Activated CD8-positive, alpha-beta T cell treated with anti-CD3 and anti-CD28 coated beads for 36 hours (primary cell): ENCODE data around the gene ZNF611. TPM values are rescaled to one million over a fixed set of nuclear protein-coding genes. Genes with fewer than 3 reads are reported as not detected.
"Not testable (repeated sequence)": the region's sequence is repeated elsewhere in the genome, so short reads cannot be mapped to it uniquely, and the experiment has no call there.

Experiments
- ATAC-seq: fragments of 200-7000 bp; cut with Tn5 transposase; one replicate; pipeline ENCODE4 v1.10.0; 2021; ENCODE audit warnings: mild to moderate bottlenecking, moderate library complexity
- CTCF ChIA-PET: fragments of 350-600 bp; sonication (Branson Sonifier 250); formaldehyde crosslinking; loops from one replicate; lab custom pipeline; 2021; ENCODE audit warnings: antibody characterized with exemption; lab: Charles Lee
- POLR2A ChIA-PET: fragments of 350-600 bp; sonication (Branson Sonifier 250); formaldehyde crosslinking; loops from one replicate; lab custom pipeline; 2021; ENCODE audit warnings: antibody characterized with exemption; lab: Charles Lee
- DNase-seq: peaks from one replicate; pipeline ENCODE4 v3.0.0-alpha.2; 2020
- H3K27ac Mint-ChIP-seq: one replicate; pipeline ENCODE4 v1.8.0; 2021; ENCODE audit warnings: mild to moderate bottlenecking, mixed read lengths
- H3K27me3 Mint-ChIP-seq: one replicate; pipeline ENCODE4 v1.8.0; 2021; ENCODE audit warnings: mixed read lengths
- H3K36me3 Mint-ChIP-seq: one replicate; pipeline ENCODE4 v1.8.0; 2021; ENCODE audit warnings: low read depth, mixed read lengths
- H3K4me1 Mint-ChIP-seq: one replicate; pipeline ENCODE4 v1.8.0; 2021; ENCODE audit warnings: low read depth, mixed read lengths
- H3K4me3 Mint-ChIP-seq: one replicate; pipeline ENCODE4 v1.8.0; 2021; ENCODE audit warnings: mild to moderate bottlenecking, moderate library complexity, mixed read lengths
- H3K9me3 Mint-ChIP-seq: one replicate; pipeline ENCODE4 v1.8.0; 2021; ENCODE audit warnings: mixed read lengths
- intact Hi-C: fragments of 100-400 bp; cut with micrococcal nuclease; formaldehyde crosslinking; loops from one replicate; pipeline ENCODE4 v1.10.0; 2022
- total RNA-seq, 2 experiments: library from RNA; stranded (reverse); gene quantifications; one replicate each; pipeline ENCODE4 v1.2.3, GENCODE V29; 2021
- TF ChIP-seq, protein P1 (sequence below): fragments of 200-600 bp; IDR thresholded peaks from one replicate; pipeline ENCODE4 v1.8.0; 2022; ENCODE audit warnings: antibody characterized with exemption, mild to moderate bottlenecking

Gene ZNF611
- total RNA-seq = 10 to 100 TPM; 18.4 to 20.9 TPM

- peak within 1 kb of the TSS; percentile 90 for H3K27ac Mint-ChIP-seq
- ATAC-seq (peak; percentile 98), DNase-seq (peak; percentile 99)
- no peaks in the 10 kb centered on the region for H3K27me3 Mint-ChIP-seq
- CTCF ChIA-PET = no interaction called here
- H3K9me3 Mint-ChIP-seq = no peaks in the 10 kb centered on the region
- POLR2A ChIA-PET = interaction anchor here (1.2 kb wide), 1 partner anchor 39 kb away, joined by 3 read pairs; no protein-coding TSS in a partner anchor
- peaks cover 25% of the 10 kb centered on the region for H3K4me1 Mint-ChIP-seq
- intact Hi-C loops = no loop called here
- H3K36me3 Mint-ChIP-seq = peaks cover 15% of the 10 kb centered on the region
- H3K4me3 Mint-ChIP-seq = peak within 1 kb of the TSS; percentile 81
- TF ChIP-seq, protein P1, sequence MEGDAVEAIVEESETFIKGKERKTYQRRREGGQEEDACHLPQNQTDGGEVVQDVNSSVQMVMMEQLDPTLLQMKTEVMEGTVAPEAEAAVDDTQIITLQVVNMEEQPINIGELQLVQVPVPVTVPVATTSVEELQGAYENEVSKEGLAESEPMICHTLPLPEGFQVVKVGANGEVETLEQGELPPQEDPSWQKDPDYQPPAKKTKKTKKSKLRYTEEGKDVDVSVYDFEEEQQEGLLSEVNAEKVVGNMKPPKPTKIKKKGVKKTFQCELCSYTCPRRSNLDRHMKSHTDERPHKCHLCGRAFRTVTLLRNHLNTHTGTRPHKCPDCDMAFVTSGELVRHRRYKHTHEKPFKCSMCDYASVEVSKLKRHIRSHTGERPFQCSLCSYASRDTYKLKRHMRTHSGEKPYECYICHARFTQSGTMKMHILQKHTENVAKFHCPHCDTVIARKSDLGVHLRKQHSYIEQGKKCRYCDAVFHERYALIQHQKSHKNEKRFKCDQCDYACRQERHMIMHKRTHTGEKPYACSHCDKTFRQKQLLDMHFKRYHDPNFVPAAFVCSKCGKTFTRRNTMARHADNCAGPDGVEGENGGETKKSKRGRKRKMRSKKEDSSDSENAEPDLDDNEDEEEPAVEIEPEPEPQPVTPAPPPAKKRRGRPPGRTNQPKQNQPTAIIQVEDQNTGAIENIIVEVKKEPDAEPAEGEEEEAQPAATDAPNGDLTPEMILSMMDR = peak; percentile 73
Observed at GRCh38 chr19:52734893-52735661, at the start of gene ZNF611. ZNF611 (minus strand) TSS chr19:52735044; CDS start chr19:52715894, 19,150 bp downstream.

DNA sequence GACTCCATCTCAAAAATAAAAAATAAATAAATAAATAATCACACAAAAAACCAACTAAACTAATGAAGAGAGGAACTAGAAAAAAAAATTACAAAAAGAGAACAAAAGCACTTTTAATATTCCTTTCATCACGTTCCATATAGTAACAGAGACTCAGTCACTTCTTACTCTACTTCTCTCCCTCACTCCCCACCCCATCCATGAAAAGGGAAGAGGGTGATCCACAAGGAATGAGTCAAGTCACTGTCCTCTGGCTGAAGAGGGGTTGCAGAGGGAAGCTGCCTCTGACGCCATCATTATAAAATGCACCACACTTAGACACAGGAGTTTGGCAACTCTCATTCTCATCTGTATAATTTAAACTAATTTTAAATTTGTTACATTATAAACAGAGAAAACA, 48.0 kb upstream of the ZNF611 start:
- Mint-ChIP-seq H3K9me3 (peaks cover 14% of the 10 kb centered on the region), H3K4me1 (peaks cover 41% of the 10 kb centered on the region), H3K36me3 (peaks cover 61% of the 10 kb centered on the region)
- H3K27ac Mint-ChIP-seq, CTCF ChIA-PET, H3K4me3 Mint-ChIP-seq, DNase-seq, ATAC-seq, POLR2A ChIA-PET, H3K27me3 Mint-ChIP-seq, intact Hi-C loops: not testable (repeated sequence)

- peak overlapping the region; percentile 64 for H3K27ac Mint-ChIP-seq
- ATAC-seq (peak; percentile 86), DNase-seq (peak; percentile 79)
- intact Hi-C loops = no loop called here
- peaks cover 23% of the 10 kb centered on the region for H3K4me1 Mint-ChIP-seq
- H3K27me3 Mint-ChIP-seq = no peaks in the 10 kb centered on the region
- peaks cover 75% of the 10 kb centered on the region for H3K36me3 Mint-ChIP-seq
- CTCF ChIA-PET = interaction anchor here (0.9 kb wide), 1 partner anchor 43 kb away, joined by 4 read pairs; no protein-coding TSS in a partner anchor
- POLR2A ChIA-PET = interaction anchor here (1.2 kb wide), 1 partner anchor 10 kb away, joined by 5 read pairs; no protein-coding TSS in a partner anchor
- TF ChIP-seq, protein P1 = no peak
- no peak overlapping the region for H3K4me3 Mint-ChIP-seq
- peaks cover 13% of the 10 kb centered on the region for H3K9me3 Mint-ChIP-seq
Observed at GRCh38 chr19:52778811-52779210, 44.0 kb upstream of the ZNF611 start.

DNA sequence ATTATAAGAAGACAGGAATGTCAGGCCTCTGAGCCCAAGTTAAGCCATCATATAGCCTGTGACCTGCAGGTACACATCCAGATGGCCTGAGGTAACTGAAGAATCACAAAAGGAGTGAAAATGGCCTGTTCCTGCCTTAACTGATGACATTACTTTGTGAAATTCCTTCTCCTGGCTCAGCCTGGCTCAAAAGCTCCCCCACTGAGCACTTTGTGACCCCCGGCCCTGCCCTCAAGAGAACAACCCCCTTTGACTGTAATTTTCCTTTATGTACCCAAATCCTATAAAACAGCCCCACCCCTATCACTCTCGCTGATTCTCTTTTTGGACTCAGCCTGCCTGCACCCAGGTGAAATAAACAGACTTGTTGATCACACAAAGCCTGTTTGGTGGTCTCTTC, 21.6 kb upstream of the ZNF611 start:
- H3K27ac Mint-ChIP-seq, intact Hi-C loops, H3K4me3 Mint-ChIP-seq, ATAC-seq, POLR2A ChIA-PET, H3K36me3 Mint-ChIP-seq, H3K4me1 Mint-ChIP-seq, H3K9me3 Mint-ChIP-seq, CTCF ChIA-PET, H3K27me3 Mint-ChIP-seq, DNase-seq: not testable (repeated sequence)

DNA sequence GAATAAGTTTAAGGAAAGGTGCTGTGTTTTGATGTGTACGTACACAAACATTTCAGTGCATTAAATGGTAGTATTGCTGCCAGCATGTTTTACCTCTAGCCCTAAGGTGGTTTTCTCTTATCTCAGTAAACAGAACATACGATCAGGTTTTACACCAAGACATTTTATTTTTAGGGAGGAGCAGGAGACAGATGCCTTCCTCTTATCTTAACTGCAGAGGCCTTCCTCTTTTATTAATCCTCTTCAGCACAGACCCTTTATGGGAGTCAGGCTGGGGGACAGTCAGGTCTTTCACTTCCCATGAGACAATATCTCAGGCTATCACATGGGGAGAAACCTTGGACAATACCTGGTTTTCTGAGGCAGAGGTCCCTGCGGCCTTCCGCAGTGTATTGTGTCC, 14.9 kb upstream of the ZNF611 start:
- no peaks in the 10 kb centered on the region for H3K36me3 Mint-ChIP-seq
- no peak overlapping the region for H3K4me3 Mint-ChIP-seq
- ChIA-PET CTCF (interaction anchor here (0.9 kb wide), 1 partner anchor 502 kb away, joined by 3 read pairs; no protein-coding TSS in a partner anchor), POLR2A (no interaction called here)
- TF ChIP-seq, protein P1 = no peak
- DNase-seq (no peak), ATAC-seq (no peak)
- no peaks in the 10 kb centered on the region for H3K9me3 Mint-ChIP-seq
- H3K4me1 Mint-ChIP-seq = peaks cover 5% of the 10 kb centered on the region
- H3K27me3 Mint-ChIP-seq = no peaks in the 10 kb centered on the region
- H3K27ac Mint-ChIP-seq = no peak overlapping the region
- intact Hi-C loops = loop anchor here (5.0 to 10.0 kb wide), 2 partner anchors 407 to 505 kb away; no protein-coding TSS in a partner anchor
